Loucy (cell line): ENCODE data around the gene TSEN2.

Experiments
- CTCF ChIP-seq: fragments of 200-600 bp; sonication (generic); conservative IDR thresholded peaks from 2 replicates; pipeline ENCODE4 v1.5.1; 2014; ENCODE audit warnings: mild to moderate bottlenecking, antibody characterized with exemption, low read length
- EZH2phosphoT487 ChIP-seq: fragments of 200-600 bp; IDR thresholded peaks from 2 replicates; pipeline ENCODE4 v1.6.1; 2018; ENCODE audit warnings: antibody characterized with exemption, mild to moderate bottlenecking, moderate library complexity, borderline replicate concordance

GRCh38 chr3:12562451-12562850 is 78.2 kb downstream of the TSEN2 start:
- TF ChIP-seq CTCF (no peak), EZH2phosphoT487 (no peak)
